ENCODE measurements around the gene RANBP1.

The RANBP1 gene

GRCh38 chr22:20089226-20089976 lies 26.5 kb upstream of the RANBP1 start:
- DNase-seq = no peak

- no peak for DNase-seq
These were observed 25.8 kb upstream of the RANBP1 start for GRCh38 chr22:20089977-20090729.

GRCh38 chr22:20090730-20091240 lies 25.1 kb upstream of the RANBP1 start:
- no peak for DNase-seq

- no peak for DNase-seq
These were observed 24.0 kb upstream of the RANBP1 start for GRCh38 chr22:20091690-20092476.

GRCh38 chr22:20092477-20092854 lies 23.4 kb upstream of the RANBP1 start:
- DNase-seq = no peak

- DNase-seq = no peak
These were observed 22.3 kb upstream of the RANBP1 start for GRCh38 chr22:20093418-20094196.

- no peak for DNase-seq
These were observed 21.6 kb upstream of the RANBP1 start for GRCh38 chr22:20094197-20094807.

GRCh38 chr22:20095521-20095920 lies 20.4 kb upstream of the RANBP1 start:
- no peak for DNase-seq

- no peak for DNase-seq
These were observed 19.1 kb upstream of the RANBP1 start for GRCh38 chr22:20096574-20097420.

GRCh38 chr22:20099099-20099711 lies 16.7 kb upstream of the RANBP1 start:
- no peak for DNase-seq

- DNase-seq = no peak
These were observed 14.3 kb upstream of the RANBP1 start for GRCh38 chr22:20101638-20102037.

- DNase-seq = no peak
These were observed 13.6 kb upstream of the RANBP1 start for GRCh38 chr22:20102203-20102780.

GRCh38 chr22:20105456-20106204 lies 10.3 kb upstream of the RANBP1 start:
- DNase-seq = no peak

GRCh38 chr22:20106205-20106848 lies 9.6 kb upstream of the RANBP1 start:
- DNase-seq = no peak

GRCh38 chr22:20106849-20107237 lies 9.1 kb upstream of the RANBP1 start:
- DNase-seq = no peak

GRCh38 chr22:20107471-20107901 lies 8.4 kb upstream of the RANBP1 start:
- no peak for DNase-seq

GRCh38 chr22:20107951-20108756 lies 7.8 kb upstream of the RANBP1 start:
- DNase-seq = no peak

- DNase-seq = no peak
These were observed 7.1 kb upstream of the RANBP1 start for GRCh38 chr22:20108757-20109230.

Measured in T1000 (cell line).